K562 (cell line): ENCODE measurements around the gene METRNL. TPM values are rescaled to one million over a fixed set of nuclear protein-coding genes. Genes with fewer than 3 reads are reported as not detected.

Experiments used
- CBX3 ChIP-seq, 2 experiments: IDR thresholded peaks; 1 replicate in 1 of 2; 2 replicates in 1 of 2; pipeline ENCODE4 v1.6.1; 2012; ENCODE audit warnings: inconsistent platforms in 2 of 2, low read length in 2 of 2, borderline replicate concordance in 1 of 2, control low read depth in 1 of 2
- FOXO4 ChIP-seq: fragments of 450-650 bp; formaldehyde crosslinking; IDR thresholded peaks from 2 replicates; pipeline ENCODE4 v1.4.0; 2020; ENCODE audit warnings: mild to moderate bottlenecking, moderate library complexity
- GTF2F1 ChIP-seq: IDR thresholded peaks from 2 replicates; pipeline ENCODE4 v1.6.1; 2011; ENCODE audit warnings: low read depth, low read length, improper control_type of control experiment
- HDAC8 ChIP-seq: fragments of 450-650 bp; IDR thresholded peaks from 2 replicates; pipeline ENCODE4 v1.6.1; 2016; ENCODE audit warnings: mild to moderate bottlenecking, missing genetic modification characterization, moderate library complexity, missing compliant biosample characterization
- HMG20A ChIP-seq: fragments of 450-650 bp; formaldehyde crosslinking; conservative IDR thresholded peaks from 2 replicates; pipeline ENCODE4 v1.4.0; 2020; ENCODE audit warnings: mild to moderate bottlenecking, mixed read lengths
- JUNB ChIP-seq: fragments of 450-650 bp; formaldehyde crosslinking; conservative IDR thresholded peaks from 2 replicates; pipeline ENCODE4 v1.4.0; 2020; ENCODE audit warnings: mild to moderate bottlenecking
- LCOR ChIP-seq: sonication (generic); formaldehyde crosslinking; IDR thresholded peaks from 2 replicates; pipeline ENCODE4 v1.8.0; 2022; ENCODE audit warnings: mild to moderate bottlenecking, missing genetic modification reagents
- MAFF ChIP-seq: IDR thresholded peaks from 2 replicates; pipeline ENCODE4 v1.6.1; 2012; ENCODE audit warnings: low read length, improper control_type of control experiment
- NCOR1 ChIP-seq: fragments of 450-650 bp; IDR thresholded peaks from 2 replicates; pipeline ENCODE4 v1.6.1; 2016; ENCODE audit warnings: mild to moderate bottlenecking, moderate library complexity
- RFX7 ChIP-seq: fragments of 250-450 bp; sonication (Bioruptor Pico); IDR thresholded peaks from 2 replicates; pipeline ENCODE4 v1.5.1; 2021; ENCODE audit warnings: mild to moderate bottlenecking
- SMARCE1 ChIP-seq: fragments of 450-650 bp; IDR thresholded peaks from 2 replicates; pipeline ENCODE4 v1.7.1; 2016; ENCODE audit warnings: mild to moderate bottlenecking
- SRSF3 ChIP-seq: fragments of 200-400 bp; formaldehyde crosslinking; IDR thresholded peaks from 2 replicates; pipeline ENCODE4 v1.6.1; 2016; ENCODE audit warnings: mild to moderate bottlenecking, low read length, moderate library complexity; ENCODE audit not compliant: insufficient read depth
- TEAD2 ChIP-seq: fragments of 450-650 bp; IDR thresholded peaks from 2 replicates; pipeline ENCODE4 v1.6.1; 2016; ENCODE audit warnings: missing genetic modification characterization, control low read depth, missing compliant biosample characterization
- YY1 ChIP-seq, 3 experiments: IDR thresholded peaks; 2 replicates each; pipeline ENCODE4 v1.6.1; 2011; ENCODE audit warnings: low read length in 2 of 3, mild to moderate bottlenecking in 2 of 3, moderate library complexity in 2 of 3, borderline replicate concordance in 1 of 3, control low read depth in 1 of 3, low read depth in 1 of 3; ENCODE audit not compliant: insufficient read depth in 3 of 3, insufficient replicate concordance in 2 of 3, control insufficient read depth in 1 of 3, insufficient read length in 1 of 3; ENCODE audit errors: extremely low read depth in 1 of 3
- ZC3H8 ChIP-seq: fragments of 450-650 bp; IDR thresholded peaks from 2 replicates; pipeline ENCODE4 v1.6.1; 2017
- ZEB2 ChIP-seq: fragments of 450-650 bp; IDR thresholded peaks from 2 replicates; pipeline ENCODE4 v1.6.1; 2016
- ZNF174 ChIP-seq: fragments of 250-450 bp; sonication (Bioruptor Pico); IDR thresholded peaks from 2 replicates; pipeline ENCODE4 v1.4.0; 2020; ENCODE audit warnings: mild to moderate bottlenecking
- ZNF282 ChIP-seq: sonication (generic); formaldehyde crosslinking; IDR thresholded peaks from 2 replicates; pipeline ENCODE4 v1.8.1; 2023; ENCODE audit warnings: missing genetic modification reagents
- polyA plus RNA-seq, 8 experiments: library from polyadenylated mRNA; depleted of rRNA in 4 of 8; stranded (reverse) in 5 of 8; unstranded in 3 of 8; fragments of >200 nt; fragmentation: Nextera tagmentation in 2 of 8; fragmentation: Illumina TruSeq in 1 of 8; extraction: Ambion mirVana in 2 of 8; extraction: Trizol in 1 of 8; gene quantifications; 2 replicates each; pipeline versions ENCODE4 v1.2.1 to v1.2.3, GENCODE V29; 2011 to 2014; ENCODE audit warnings: inconsistent platforms in 1 of 8, missing spikeins in 1 of 8
- total RNA-seq, 7 experiments: library from RNA; depleted of rRNA in 6 of 7; stranded (reverse); fragments of >200 nt in 6 of 7; fragmentation: Illumina TruSeq in 2 of 7; extraction: Trizol in 2 of 7; gene quantifications; 2 replicates each; pipeline versions ENCODE4 v1.2.1 to v1.2.3, GENCODE V29; 2011 to 2021; ENCODE audit warnings: low replicate concordance in 1 of 7
- TF ChIP-seq, protein P1 (sequence below): fragments of 450-650 bp; IDR thresholded peaks from 2 replicates; pipeline ENCODE4 v1.6.1; 2016; ENCODE audit warnings: antibody characterized with exemption
- TF ChIP-seq, protein P2 (sequence below), 2 experiments: fragments of 150-350 bp in 1 of 2; IDR thresholded peaks; 2 replicates each; pipeline ENCODE4 v1.6.1; 2012 to 2016; ENCODE audit warnings: low read depth in 2 of 2, low read length in 2 of 2, mild to moderate bottlenecking in 1 of 2, moderate library complexity in 1 of 2
- TF ChIP-seq, protein P3 (sequence below), 2 experiments: fragments of 200-800 bp in 1 of 2; sonication (Bioruptor generic) in 1 of 2; sonication (generic) in 1 of 2; formaldehyde crosslinking in 1 of 2; IDR thresholded peaks in 1 of 2; conservative IDR thresholded peaks in 1 of 2; 2 replicates each; pipeline versions ENCODE4 v1.5.0 to v1.6.1; 2016 to 2020; ENCODE audit warnings: missing compliant biosample characterization in 1 of 2, missing genetic modification characterization in 1 of 2, missing genetic modification reagents in 1 of 2

The METRNL gene
- total and polyA plus RNA-seq, 9 of the 15 experiments (the other 6 are each of a cell fraction or from before 2014, with no cell fraction given): 0.17 to 31.8 (median 2.9) TPM

DNA sequence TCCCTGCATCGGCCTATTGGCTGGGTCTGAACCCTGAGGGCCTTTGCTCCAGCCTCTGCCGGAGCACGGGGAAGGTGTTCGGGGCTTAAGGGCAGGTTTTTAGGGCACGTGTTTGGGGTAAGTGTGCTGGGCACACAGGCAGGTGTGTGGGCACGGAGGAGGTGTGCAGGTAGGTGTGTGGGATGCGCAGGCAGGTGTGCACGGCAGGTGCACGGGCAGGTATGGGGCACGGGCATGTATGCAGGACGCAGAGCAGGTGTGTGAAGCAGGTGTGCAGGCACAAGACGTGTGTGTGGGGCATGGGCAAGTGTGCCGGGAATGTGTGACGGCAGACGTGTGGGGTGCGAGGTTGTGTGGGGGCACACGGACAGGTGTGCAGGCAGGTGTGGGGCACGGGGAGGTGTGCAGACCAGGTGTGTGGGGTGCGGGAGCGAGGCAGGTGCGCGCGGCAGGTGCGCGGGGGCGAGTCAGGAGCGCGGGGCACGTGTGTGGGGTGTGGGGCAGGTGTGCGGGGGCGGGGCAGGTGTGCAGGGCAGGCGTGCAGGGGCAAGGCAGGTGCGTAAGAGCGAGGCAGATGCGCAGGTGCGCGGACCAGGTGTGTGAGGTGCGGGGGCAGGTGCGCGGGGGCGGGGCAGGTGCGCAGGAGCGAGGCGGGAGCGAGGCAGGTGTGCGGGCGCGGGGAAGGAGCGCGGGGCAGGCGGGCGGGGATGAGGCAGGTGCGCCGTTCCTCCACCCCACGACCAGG lies 28.6 kb upstream of the METRNL start (continued):
- TF ChIP-seq ZNF174 (CRISPR knock-in tag) (no peak), CBX3 (IDR thresholded peaks at IDR 0.05; ENCODE audit: borderline replicate concordance in 1 of 2, low read length in 2 of 2) (no peak), FOXO4 (CRISPR knock-in tag) (no peak), JUNB (CRISPR knock-in tag) (no peak), RFX7 (CRISPR knock-in tag) (no peak), HDAC8 (tag) (no peak), SRSF3 (no peak), YY1 (IDR thresholded peaks at IDR 0.05; ENCODE audit: borderline replicate concordance in 1 of 3, control insufficient read depth in 1 of 3, extremely low read depth in 1 of 3, insufficient read depth in 3 of 3, insufficient read length in 1 of 3, insufficient replicate concordance in 2 of 3, low read depth in 1 of 3, low read length in 2 of 3) (peak in 1 of 3 experiments; percentile 6), MAFF (no peak), TEAD2 (tag) (no peak), SMARCE1 (no peak), LCOR (CRISPR knock-in tag) (no peak), HMG20A (CRISPR knock-in tag) (no peak), ZC3H8 (no peak), NCOR1 (no peak), ZEB2 (peak; percentile 83; the same call in 1 of the 2 replicates), GTF2F1 (no peak), ZNF282 (no peak)
- TF ChIP-seq, protein P1, sequence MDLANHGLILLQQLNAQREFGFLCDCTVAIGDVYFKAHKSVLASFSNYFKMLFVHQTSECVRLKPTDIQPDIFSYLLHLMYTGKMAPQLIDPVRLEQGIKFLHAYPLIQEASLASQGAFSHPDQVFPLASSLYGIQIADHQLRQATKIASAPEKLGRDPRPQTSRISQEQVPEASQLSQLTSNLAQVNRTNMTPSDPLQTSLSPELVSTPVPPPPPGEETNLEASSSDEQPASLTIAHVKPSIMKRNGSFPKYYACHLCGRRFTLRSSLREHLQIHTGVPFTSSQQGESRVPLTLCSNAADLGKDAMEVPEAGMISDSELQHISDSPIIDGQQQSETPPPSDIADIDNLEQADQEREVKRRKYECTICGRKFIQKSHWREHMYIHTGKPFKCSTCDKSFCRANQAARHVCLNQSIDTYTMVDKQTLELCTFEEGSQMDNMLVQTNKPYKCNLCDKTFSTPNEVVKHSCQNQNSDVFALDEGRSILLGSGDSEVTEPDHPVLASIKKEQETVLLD: no peak
- TF ChIP-seq, protein P2, sequence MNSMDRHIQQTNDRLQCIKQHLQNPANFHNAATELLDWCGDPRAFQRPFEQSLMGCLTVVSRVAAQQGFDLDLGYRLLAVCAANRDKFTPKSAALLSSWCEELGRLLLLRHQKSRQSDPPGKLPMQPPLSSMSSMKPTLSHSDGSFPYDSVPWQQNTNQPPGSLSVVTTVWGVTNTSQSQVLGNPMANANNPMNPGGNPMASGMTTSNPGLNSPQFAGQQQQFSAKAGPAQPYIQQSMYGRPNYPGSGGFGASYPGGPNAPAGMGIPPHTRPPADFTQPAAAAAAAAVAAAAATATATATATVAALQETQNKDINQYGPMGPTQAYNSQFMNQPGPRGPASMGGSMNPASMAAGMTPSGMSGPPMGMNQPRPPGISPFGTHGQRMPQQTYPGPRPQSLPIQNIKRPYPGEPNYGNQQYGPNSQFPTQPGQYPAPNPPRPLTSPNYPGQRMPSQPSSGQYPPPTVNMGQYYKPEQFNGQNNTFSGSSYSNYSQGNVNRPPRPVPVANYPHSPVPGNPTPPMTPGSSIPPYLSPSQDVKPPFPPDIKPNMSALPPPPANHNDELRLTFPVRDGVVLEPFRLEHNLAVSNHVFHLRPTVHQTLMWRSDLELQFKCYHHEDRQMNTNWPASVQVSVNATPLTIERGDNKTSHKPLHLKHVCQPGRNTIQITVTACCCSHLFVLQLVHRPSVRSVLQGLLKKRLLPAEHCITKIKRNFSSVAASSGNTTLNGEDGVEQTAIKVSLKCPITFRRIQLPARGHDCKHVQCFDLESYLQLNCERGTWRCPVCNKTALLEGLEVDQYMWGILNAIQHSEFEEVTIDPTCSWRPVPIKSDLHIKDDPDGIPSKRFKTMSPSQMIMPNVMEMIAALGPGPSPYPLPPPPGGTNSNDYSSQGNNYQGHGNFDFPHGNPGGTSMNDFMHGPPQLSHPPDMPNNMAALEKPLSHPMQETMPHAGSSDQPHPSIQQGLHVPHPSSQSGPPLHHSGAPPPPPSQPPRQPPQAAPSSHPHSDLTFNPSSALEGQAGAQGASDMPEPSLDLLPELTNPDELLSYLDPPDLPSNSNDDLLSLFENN (IDR thresholded peaks at IDR 0.05; ENCODE audit: low read depth in 2 of 2, low read length in 2 of 2): no peak
- TF ChIP-seq, protein P3, sequence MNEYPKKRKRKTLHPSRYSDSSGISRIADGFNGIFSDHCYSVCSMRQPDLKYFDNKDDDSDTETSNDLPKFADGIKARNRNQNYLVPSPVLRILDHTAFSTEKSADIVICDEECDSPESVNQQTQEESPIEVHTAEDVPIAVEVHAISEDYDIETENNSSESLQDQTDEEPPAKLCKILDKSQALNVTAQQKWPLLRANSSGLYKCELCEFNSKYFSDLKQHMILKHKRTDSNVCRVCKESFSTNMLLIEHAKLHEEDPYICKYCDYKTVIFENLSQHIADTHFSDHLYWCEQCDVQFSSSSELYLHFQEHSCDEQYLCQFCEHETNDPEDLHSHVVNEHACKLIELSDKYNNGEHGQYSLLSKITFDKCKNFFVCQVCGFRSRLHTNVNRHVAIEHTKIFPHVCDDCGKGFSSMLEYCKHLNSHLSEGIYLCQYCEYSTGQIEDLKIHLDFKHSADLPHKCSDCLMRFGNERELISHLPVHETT (CRISPR knock-in tag; conservative IDR thresholded peaks at IDR 0.05 in 1 of 2, IDR thresholded peaks at IDR 0.05 in 1 of 2): peak in 1 of 2 experiments; percentile 4; a peak in 1 of 4 replicates
